ENCODE measurements around the gene FIGNL2.

FIGNL2 gene

GRCh38 chr12:51851413-51852124 is 3.1 kb upstream of the FIGNL2 start:
- DNase-seq = no peak

GRCh38 chr12:51850965-51851299 is 2.4 kb upstream of the FIGNL2 start:
- no peak for DNase-seq

GRCh38 chr12:51850081-51850964 is 1.8 kb upstream of the FIGNL2 start:
- DNase-seq = no peak

- DNase-seq = no peak
Observed at GRCh38 chr12:51848841-51849735, 570 bp upstream of the FIGNL2 start.

GRCh38 chr12:51847643-51848325 is 734 bp downstream of the FIGNL2 start:
- DNase-seq = no peak

- DNase-seq = peak; percentile 7
Observed at GRCh38 chr12:51846911-51847642, 1.4 kb downstream of the FIGNL2 start.

GRCh38 chr12:51846271-51846691 is 2.2 kb downstream of the FIGNL2 start:
- no peak for DNase-seq

GRCh38 chr12:51845482-51845881 is 3.0 kb downstream of the FIGNL2 start:
- no peak for DNase-seq

GRCh38 chr12:51844854-51845253 is 3.7 kb downstream of the FIGNL2 start:
- no peak for DNase-seq

GRCh38 chr12:51841727-51842126 is 6.8 kb downstream of the FIGNL2 start:
- no peak for DNase-seq

GRCh38 chr12:51840966-51841365 is 7.6 kb downstream of the FIGNL2 start:
- no peak for DNase-seq

GRCh38 chr12:51839310-51839947 is 9.1 kb downstream of the FIGNL2 start:
- no peak for DNase-seq

GRCh38 chr12:51838762-51839161 is 9.8 kb downstream of the FIGNL2 start:
- DNase-seq = no peak

GRCh38 chr12:51838036-51838435 is 10.5 kb downstream of the FIGNL2 start:
- DNase-seq = no peak

- no peak for DNase-seq
Observed at GRCh38 chr12:51837286-51837685, 11.2 kb downstream of the FIGNL2 start.

GRCh38 chr12:51836827-51837173 is 11.7 kb downstream of the FIGNL2 start:
- no peak for DNase-seq

- DNase-seq = no peak
Observed at GRCh38 chr12:51836041-51836826, 12.3 kb downstream of the FIGNL2 start.

- no peak for DNase-seq
Observed at GRCh38 chr12:51834411-51834810, 14.1 kb downstream of the FIGNL2 start.

- DNase-seq = no peak
Observed at GRCh38 chr12:51833448-51834227, 14.9 kb downstream of the FIGNL2 start.

Data from midbrain (tissue), 1 donor.